HT-29 (cell line): ENCODE measurements around the gene SVIP. TPM values are rescaled to one million over a fixed set of nuclear protein-coding genes. Genes with fewer than 3 reads are reported as not detected.
A peak's percentile ranks its signal among the peaks of the same experiment; 100 is the strongest.

Experiments used
- DNase-seq: peaks from one replicate; pipeline ENCODE4 v3.0.0-alpha.2; 2015; ENCODE audit warnings: low spot score
- total RNA-seq: library from RNA; depleted of rRNA; stranded (reverse); fragments of >200 nt; shearing (Covaris generic); gene quantifications from 2 replicates; pipeline ENCODE4 v1.2.3, GENCODE V29; 2014; rRNA removed

The SVIP gene, protein sequence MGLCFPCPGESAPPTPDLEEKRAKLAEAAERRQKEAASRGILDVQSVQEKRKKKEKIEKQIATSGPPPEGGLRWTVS
- 7.3 and 9.1 TPM in 2 replicates for total RNA-seq

- peak; percentile 99 for DNase-seq
These were observed at the start of gene SVIP for GRCh38 chr11:22829231-22830081. Gene SVIP, minus strand, starts transcription at chr11:22829801. Its CDS starts 53 bp downstream, at chr11:22829748.

DNA sequence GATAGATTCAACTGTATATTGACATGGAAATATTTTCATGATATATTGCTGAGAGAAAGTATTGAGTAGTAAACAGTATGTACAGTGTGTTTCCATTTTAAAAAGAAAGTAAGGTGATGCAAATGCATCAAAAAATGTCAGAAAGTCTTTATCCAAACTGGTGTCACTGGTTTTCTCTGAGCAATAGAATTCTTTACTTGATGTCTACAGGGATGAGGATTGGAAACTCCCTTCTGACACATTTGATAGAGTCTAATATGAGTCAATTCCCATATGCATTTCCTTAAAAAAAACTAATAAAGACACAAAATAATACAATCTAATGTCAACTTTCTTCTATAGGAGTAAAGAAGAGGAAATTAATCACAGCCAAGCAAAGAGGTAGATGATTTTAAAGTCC lies 49.0 kb upstream of the SVIP start:
- no peak for DNase-seq

GRCh38 chr11:22878039-22878438 lies 48.4 kb upstream of the SVIP start:
- DNase-seq: no peak

GRCh38 chr11:22875869-22876473 lies 46.4 kb upstream of the SVIP start:
- DNase-seq: peak; percentile 98

DNA sequence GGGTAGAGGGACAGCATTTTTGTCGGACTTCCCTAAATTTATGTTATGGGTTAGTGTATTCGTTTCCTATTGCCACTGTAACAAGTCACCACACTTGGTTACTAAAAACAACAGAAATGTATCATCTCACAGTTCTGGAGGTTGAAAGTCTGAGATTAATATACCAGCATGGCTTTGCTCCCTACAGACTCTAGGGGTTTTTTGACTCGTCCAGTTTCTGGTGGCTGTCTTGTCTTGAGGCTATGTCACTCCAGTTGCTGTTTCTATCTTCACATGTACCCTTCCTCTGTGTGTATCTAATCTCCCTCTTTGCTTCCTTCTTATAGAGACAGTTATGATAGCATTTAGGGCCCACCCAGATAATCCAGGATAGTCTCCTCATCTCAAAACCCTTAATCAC lies 39.7 kb upstream of the SVIP start:
- DNase-seq: no peak

GRCh38 chr11:22860241-22860640 lies 30.6 kb upstream of the SVIP start, which contains the start of gene CCDC179:
Gene CCDC179, minus strand, starts transcription at chr11:22860474. Its CDS starts 53 bp downstream, at chr11:22860421.
- no peak for DNase-seq

DNA sequence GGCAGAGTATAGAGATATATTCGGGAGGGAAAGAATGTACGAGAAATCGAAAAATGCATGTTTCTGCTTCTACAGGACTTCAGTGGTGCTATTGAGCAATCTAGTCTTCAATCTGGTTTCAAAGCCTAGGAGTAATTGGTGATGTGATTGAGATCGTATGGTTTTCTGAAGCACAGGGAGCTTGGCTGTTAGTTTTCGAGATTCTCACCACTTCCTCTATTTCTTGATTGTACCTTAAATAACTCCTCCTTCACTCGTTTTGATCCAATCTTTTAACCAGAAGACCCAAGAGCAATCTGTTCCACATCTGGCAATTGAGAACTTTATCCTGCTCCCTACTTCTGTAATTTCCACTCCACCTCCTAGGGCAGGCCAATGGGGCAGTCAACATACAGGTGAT lies 30.2 kb upstream of the SVIP start:
- DNase-seq: no peak

GRCh38 chr11:22851477-22851876 lies 21.9 kb upstream of the SVIP start:
- DNase-seq: no peak

- no peak for DNase-seq
These were observed 17.1 kb upstream of the SVIP start for GRCh38 chr11:22846726-22847125.

DNA sequence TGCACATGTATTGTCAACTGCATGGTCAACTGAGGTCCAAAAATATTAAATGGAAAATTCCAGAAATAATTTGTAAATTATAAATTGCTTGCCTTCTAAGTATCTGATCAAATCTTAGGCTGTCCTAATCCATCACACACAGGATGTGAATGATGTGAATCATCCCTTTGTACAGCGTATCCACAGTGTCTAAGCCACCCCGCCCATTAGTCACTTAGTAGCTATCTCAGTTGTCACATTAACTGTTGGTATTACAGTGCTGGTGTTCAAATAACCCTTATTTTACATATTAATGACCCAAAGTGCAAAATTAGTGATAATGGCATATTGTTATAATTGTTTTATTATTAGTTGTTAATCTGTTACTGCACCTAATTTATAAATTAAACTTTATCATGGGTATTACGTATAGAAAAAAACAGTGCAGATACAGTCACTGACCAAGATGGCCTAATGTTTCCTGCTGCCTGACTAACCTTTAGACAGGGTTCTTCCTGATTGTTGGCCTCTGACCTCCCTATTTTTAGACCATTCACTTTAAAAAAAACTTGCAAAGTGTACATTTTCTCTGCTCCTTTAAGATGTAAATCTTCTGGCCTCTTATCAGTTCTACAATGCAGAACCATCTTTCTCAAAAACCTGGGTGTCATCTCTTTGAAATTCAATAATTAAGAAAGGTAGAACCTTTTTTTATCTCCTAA lies 2.9 kb upstream of the SVIP start:
- DNase-seq: no peak

GRCh38 chr11:22830082-22830414 lies 447 bp upstream of the SVIP start:
- no peak for DNase-seq

DNA sequence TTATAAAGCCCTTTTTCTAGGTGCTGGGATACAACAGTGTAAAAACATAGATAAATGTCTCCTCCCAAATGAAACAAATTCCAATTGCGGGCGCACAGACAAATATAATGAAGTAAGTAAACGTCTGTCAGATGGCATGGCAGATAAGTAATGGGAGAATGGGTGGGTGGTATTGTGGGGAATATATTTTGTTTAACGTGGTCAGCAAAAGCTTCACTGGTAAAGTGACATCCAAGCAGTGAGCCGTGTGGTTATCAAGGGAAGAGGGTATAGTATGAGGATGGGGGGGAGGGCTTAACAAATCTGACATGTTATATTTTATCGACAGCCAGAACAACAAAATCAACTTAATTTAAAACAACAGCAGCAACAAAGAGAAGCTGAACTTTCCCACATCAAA lies 1.2 kb downstream of the SVIP start:
- peak; percentile 39 for DNase-seq

DNA sequence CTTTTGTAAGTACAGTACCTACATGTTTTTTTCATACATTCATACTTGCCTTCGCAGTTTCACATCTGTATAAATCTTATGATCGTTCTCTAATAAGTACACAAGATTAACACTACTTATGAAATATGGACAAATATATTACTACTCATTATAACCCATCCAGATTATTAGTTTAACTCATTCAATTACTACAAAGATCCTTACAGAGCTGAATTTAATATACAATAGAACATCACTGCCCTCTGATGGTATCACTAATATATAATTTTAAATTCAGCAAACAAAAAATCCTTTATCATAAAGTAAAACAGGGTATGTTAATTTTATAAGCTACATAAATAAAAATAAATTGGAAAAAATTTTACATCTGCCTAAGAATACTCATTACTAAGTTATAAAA lies 7.4 kb downstream of the SVIP start:
- DNase-seq: no peak

GRCh38 chr11:22809893-22810292 lies 19.7 kb downstream of the SVIP start:
- DNase-seq: no peak

GRCh38 chr11:22808571-22809197 lies 20.9 kb downstream of the SVIP start:
- DNase-seq: no peak

- peak; percentile 40 for DNase-seq
These were observed 21.6 kb downstream of the SVIP start for GRCh38 chr11:22807855-22808570.

- DNase-seq: no peak
These were observed 22.2 kb downstream of the SVIP start for GRCh38 chr11:22807391-22807790.

GRCh38 chr11:22802861-22803260 lies 26.7 kb downstream of the SVIP start:
- DNase-seq: no peak

GRCh38 chr11:22800482-22800881 lies 29.1 kb downstream of the SVIP start:
- no peak for DNase-seq

GRCh38 chr11:22798901-22799300 lies 30.7 kb downstream of the SVIP start:
- no peak for DNase-seq

- DNase-seq: no peak
These were observed 32.6 kb downstream of the SVIP start for GRCh38 chr11:22797047-22797446.
